Upper lobe of left lung (tissue), 6 donors: ENCODE results near the gene PKD2. TPM values are rescaled to one million over a fixed set of nuclear protein-coding genes. Genes with fewer than 3 reads are reported as not detected.

Experiments used
- ATAC-seq, 2 donors: fragments of 200-7000 bp; cut with Tn5 transposase; one replicate each; pipeline ENCODE4 v1.9.1; 2022; ENCODE audit warnings: mild to moderate bottlenecking in 2 of 2, moderate library complexity in 2 of 2; ENCODE audit not compliant: low FRiP score in 2 of 2
- DNase-seq, 2 donors: peaks; one replicate each; pipeline ENCODE4 v3.0.0-alpha.2; 2019 to 2020
- H3K27ac ChIP-seq, 4 donors: fragments of 200-600 bp; sonication (generic); one replicate each; pipeline ENCODE4 v1.5.1; 2016 to 2019
- H3K27me3 ChIP-seq, 4 donors: fragments of 200-600 bp; sonication (generic); one replicate each; pipeline ENCODE4 v1.5.1; 2017 to 2019
- H3K36me3 ChIP-seq, 4 donors: fragments of 200-600 bp; sonication (generic); one replicate each; pipeline ENCODE4 v1.5.1; 2016 to 2019
- H3K4me1 ChIP-seq, 4 donors: fragments of 200-600 bp; sonication (generic); one replicate each; pipeline ENCODE4 v1.5.1; 2018 to 2019
- H3K4me3 ChIP-seq, 4 donors: fragments of 200-600 bp; sonication (generic); one replicate each; pipeline ENCODE4 v1.5.1; 2017 to 2019; ENCODE audit warnings: mild to moderate bottlenecking in 2 of 4, moderate library complexity in 1 of 4
- H3K9me3 ChIP-seq, 4 donors: fragments of 200-600 bp; sonication (generic); one replicate each; pipeline ENCODE4 v1.5.1; 2018 to 2019
- CTCF ChIP-seq, 6 experiments: fragments of 450-650 bp in 4 of 6; fragments of 200-600 bp in 2 of 6; sonication (generic) in 2 of 6; IDR thresholded peaks; one replicate each; pipeline ENCODE4 v1.5.1; 2016 to 2019; ENCODE audit warnings: antibody characterized with exemption in 6 of 6
- EP300 ChIP-seq, 4 donors: sonication (generic); formaldehyde crosslinking; IDR thresholded peaks; one replicate each; pipeline ENCODE4 v1.5.1; 2017; ENCODE audit warnings: antibody characterized with exemption in 4 of 4, control low read depth in 2 of 4
- POLR2A ChIP-seq, 4 donors: fragments of 450-650 bp; IDR thresholded peaks; one replicate each; pipeline ENCODE4 v1.5.1; 2016 to 2017; ENCODE audit warnings: antibody characterized with exemption in 4 of 4, mild to moderate bottlenecking in 2 of 4
- POLR2AphosphoS5 ChIP-seq, 2 donors: sonication (generic); formaldehyde crosslinking; IDR thresholded peaks; one replicate each; pipeline ENCODE4 v1.5.1; 2017; ENCODE audit warnings: antibody characterized with exemption in 2 of 2
- WGBS, 2 donors: methylation state at CpG; one replicate each; pipeline ENCODE4 v1.1.5; 2017 to 2018; 5-methylcytosine and 5-hydroxymethylcytosine counted together
- total RNA-seq, 6 donors: library from RNA; depleted of rRNA in 4 of 6; stranded (reverse); fragments of >200 nt in 4 of 6; gene quantifications; one replicate each; pipeline versions ENCODE4 v1.1.0 to v1.2.1, GENCODE V29; 2016 to 2021
- donor health status: DM: no; HTN: no; CAD: no; lungs with moderate emphysema.
- donor health status: DM: no; HTN: yes; CAD: no; lungs with severe emphysema.

The PKD2 gene
- 10 to 100 TPM; 19.5 to 76.5 (median 32.5) TPM for total RNA-seq

- TF ChIP-seq POLR2AphosphoS5 (IDR thresholded peaks at IDR 0.05) (peak in 1 of 2 donors; percentile 48), EP300 (IDR thresholded peaks at IDR 0.05) (no peak), POLR2A (IDR thresholded peaks at IDR 0.05) (peak in 3 of 4 donors; percentile 33 to 76 (median 52))
- WGBS, 2 donors = 0 to 4% methylated on average over 17 to 25 of the region's 116 CpGs
- no peaks in the 10 kb centered on the region for H3K9me3 ChIP-seq
- H3K36me3 ChIP-seq = no peaks in the 10 kb centered on the region
- peak within 1 kb of the TSS; percentile 67 to 97 (median 84) for H3K4me3 ChIP-seq
- H3K27me3 ChIP-seq = no peaks in the 10 kb centered on the region
- DNase-seq (peak; percentile 78 to 97), ATAC-seq (peak; percentile 87 to 96)
- H3K27ac ChIP-seq = peak within 1 kb of the TSS; percentile 58 to 89 (median 85)
- peaks cover 11 to 49% (median 13%) of the 10 kb centered on the region in 4 donors for H3K4me1 ChIP-seq
Measured at GRCh38 chr4:88007304-88008121, at the start of gene PKD2. TSS of gene PKD2 (plus strand) at chr4:88007635. CDS start at chr4:88007734, 99 bp downstream.

- no peak overlapping the region for H3K27ac ChIP-seq
- no peak for TF ChIP-seq EP300 (IDR thresholded peaks at IDR 0.05)
- no peak for TF ChIP-seq POLR2AphosphoS5 (IDR thresholded peaks at IDR 0.05)
- TF ChIP-seq POLR2A (IDR thresholded peaks at IDR 0.05) = no peak
- TF ChIP-seq CTCF (IDR thresholded peaks at IDR 0.05) = no peak
- H3K27me3 ChIP-seq = no peaks in the 10 kb centered on the region
- no peaks in the 10 kb centered on the region for H3K4me1 ChIP-seq
- WGBS, 2 donors = 56 to 57% methylated on average over 1 of the region's 1 CpG
- ATAC-seq = peak in 1 of 2 donors; percentile 40
- DNase-seq = no peak
- H3K36me3 ChIP-seq = no peaks in the 10 kb centered on the region
- no peaks in the 10 kb centered on the region for H3K9me3 ChIP-seq
- H3K4me3 ChIP-seq = no peak overlapping the region
Measured at GRCh38 chr4:87961993-87962392, 45.4 kb upstream of the PKD2 start.

- Histone ChIP-seq H3K27ac (no peak overlapping the region), H3K36me3 (no peaks in the 10 kb centered on the region), H3K4me1 (no peaks in the 10 kb centered on the region), H3K9me3 (no peaks in the 10 kb centered on the region), H3K4me3 (no peak overlapping the region), H3K27me3 (no peaks in the 10 kb centered on the region)
- no peak for ATAC-seq
- 85 to 91% methylated on average over 5 of the region's 5 CpGs for WGBS, 2 donors
- no peak for DNase-seq
- TF ChIP-seq POLR2AphosphoS5 (IDR thresholded peaks at IDR 0.05) (no peak), CTCF (IDR thresholded peaks at IDR 0.05) (no peak)
Measured at GRCh38 chr4:87962398-87963146, 44.9 kb upstream of the PKD2 start.

- peak; percentile 36 to 49 for ATAC-seq
- 91 to 96% methylated on average over 10 to 21 of the region's 21 CpGs for WGBS, 2 donors
- Histone ChIP-seq H3K36me3 (no peaks in the 10 kb centered on the region), H3K27me3 (no peaks in the 10 kb centered on the region), H3K4me1 (no peaks in the 10 kb centered on the region), H3K4me3 (no peak overlapping the region), H3K9me3 (no peaks in the 10 kb centered on the region), H3K27ac (no peak overlapping the region)
- DNase-seq = peak in 1 of 2 donors; percentile 78
- TF ChIP-seq POLR2AphosphoS5 (IDR thresholded peaks at IDR 0.05) = no peak
- no peak for TF ChIP-seq EP300 (IDR thresholded peaks at IDR 0.05)
- no peak for TF ChIP-seq POLR2A (IDR thresholded peaks at IDR 0.05)
- no peak for TF ChIP-seq CTCF (IDR thresholded peaks at IDR 0.05)
Measured at GRCh38 chr4:87965501-87965975, 41.9 kb upstream of the PKD2 start.

GRCh38 chr4:87966095-87966496, 41.3 kb upstream of the PKD2 start:
- no peaks in the 10 kb centered on the region for H3K4me1 ChIP-seq
- TF ChIP-seq POLR2A (IDR thresholded peaks at IDR 0.05) = no peak
- TF ChIP-seq EP300 (IDR thresholded peaks at IDR 0.05) = no peak
- TF ChIP-seq CTCF (IDR thresholded peaks at IDR 0.05) = no peak
- TF ChIP-seq POLR2AphosphoS5 (IDR thresholded peaks at IDR 0.05) = no peak
- H3K4me3 ChIP-seq = no peak overlapping the region
- no peak overlapping the region for H3K27ac ChIP-seq
- WGBS, 2 donors = 95 to 100% methylated on average over 2 to 9 of the region's 9 CpGs
- peak in 1 of 2 donors; percentile 42 for DNase-seq
- H3K9me3 ChIP-seq = no peaks in the 10 kb centered on the region
- H3K36me3 ChIP-seq = no peaks in the 10 kb centered on the region
- H3K27me3 ChIP-seq = no peaks in the 10 kb centered on the region
- peak; percentile 19 to 45 for ATAC-seq
